ENCODE measurements around the gene FAR2.

FAR2 gene

GRCh38 chr12:29208060-29208459 is 59.0 kb downstream of the FAR2 start:
- no peak for DNase-seq

DNA sequence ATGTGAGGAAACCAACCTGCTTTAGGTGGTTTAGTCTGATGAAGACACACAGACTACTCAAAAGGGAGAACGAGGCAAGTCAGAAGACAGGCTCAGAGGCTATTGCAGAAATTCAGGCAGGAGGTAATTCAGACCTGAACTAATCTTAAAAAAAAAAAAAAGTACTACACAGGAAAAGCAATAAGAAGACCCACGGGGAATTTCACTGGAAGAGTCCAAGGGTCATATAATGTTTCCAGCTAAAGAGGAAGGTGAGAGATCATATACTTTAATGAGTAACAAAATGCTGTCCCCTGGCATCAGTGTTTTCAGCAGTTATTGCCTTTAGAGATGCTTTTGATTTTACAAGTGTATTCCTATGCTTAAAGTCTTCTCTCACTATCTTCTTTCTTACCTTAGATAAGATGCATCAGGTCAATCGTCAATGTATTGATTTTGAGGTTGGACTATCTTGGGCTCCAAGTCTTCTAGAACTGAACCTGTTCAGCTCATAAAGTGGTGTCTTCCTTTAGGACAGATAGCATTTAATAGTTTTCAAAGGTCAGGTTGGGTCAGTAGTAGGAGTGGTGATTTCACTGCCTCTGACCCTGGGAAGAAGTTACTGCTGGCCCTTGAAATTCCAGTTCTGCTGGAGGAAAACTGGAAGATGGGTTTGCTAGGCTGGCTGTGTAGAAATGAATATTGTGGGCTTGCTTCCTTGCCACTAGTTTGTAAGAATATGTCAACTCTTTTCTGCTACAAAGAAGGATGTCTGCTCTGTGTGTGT is 60.0 kb downstream of the FAR2 start:
- no peak for DNase-seq

DNA sequence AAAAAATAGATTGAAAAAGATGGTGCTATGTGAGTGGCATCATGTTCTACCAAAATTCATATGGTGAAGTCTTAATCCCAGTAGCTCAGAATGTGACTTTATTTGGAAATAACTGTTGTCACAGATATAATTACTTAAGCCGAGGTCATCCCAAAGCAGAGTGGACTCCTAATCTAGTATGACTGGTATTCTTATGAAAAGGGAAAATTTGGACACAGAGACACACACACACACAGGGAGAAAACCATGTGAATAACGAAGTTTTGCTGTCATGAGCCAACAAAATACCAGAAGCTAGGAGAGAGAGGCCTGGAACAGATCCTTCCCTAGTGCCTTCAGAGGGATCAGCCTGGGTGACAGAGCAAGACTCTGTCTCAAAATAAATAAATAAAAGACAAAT is 62.6 kb downstream of the FAR2 start:
- no peak for DNase-seq

DNA sequence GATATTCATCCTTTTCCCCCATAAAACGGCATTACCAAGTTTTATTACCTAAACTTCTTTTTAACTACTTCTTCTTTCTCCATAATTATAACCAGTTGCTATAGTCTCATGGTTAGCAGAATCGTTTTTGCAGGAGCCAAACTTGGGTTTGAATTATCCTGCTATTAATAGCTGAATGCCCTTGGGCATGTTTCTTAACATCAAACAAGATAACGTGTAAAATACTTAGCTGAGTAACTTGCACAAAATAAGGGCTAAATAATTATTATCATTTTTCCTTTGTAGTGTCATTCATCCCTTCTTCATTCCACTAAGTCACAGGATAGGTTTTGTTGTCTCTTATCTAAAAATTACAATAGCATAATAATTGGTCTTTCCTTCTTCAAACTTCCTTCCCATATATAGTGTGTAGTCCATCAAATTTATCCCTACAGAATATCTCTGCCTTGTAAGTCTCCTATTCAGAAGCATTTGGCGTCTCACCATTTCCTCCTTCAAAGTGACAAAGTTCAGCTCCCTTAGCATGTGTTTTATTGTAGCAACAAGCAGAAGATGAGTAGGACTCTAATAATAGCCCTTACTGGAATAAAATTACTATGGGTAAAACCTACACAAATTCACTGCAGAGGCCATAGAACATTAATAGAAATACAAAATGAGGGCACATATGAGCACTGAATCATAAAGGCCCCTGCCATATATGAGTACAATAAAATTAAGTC is 63.8 kb downstream of the FAR2 start:
- no peak for DNase-seq

- DNase-seq, result no peak
Measured at GRCh38 chr12:29216266-29216665, 67.2 kb downstream of the FAR2 start.

GRCh38 chr12:29216797-29217575 is 67.9 kb downstream of the FAR2 start:
- no peak for DNase-seq

DNA sequence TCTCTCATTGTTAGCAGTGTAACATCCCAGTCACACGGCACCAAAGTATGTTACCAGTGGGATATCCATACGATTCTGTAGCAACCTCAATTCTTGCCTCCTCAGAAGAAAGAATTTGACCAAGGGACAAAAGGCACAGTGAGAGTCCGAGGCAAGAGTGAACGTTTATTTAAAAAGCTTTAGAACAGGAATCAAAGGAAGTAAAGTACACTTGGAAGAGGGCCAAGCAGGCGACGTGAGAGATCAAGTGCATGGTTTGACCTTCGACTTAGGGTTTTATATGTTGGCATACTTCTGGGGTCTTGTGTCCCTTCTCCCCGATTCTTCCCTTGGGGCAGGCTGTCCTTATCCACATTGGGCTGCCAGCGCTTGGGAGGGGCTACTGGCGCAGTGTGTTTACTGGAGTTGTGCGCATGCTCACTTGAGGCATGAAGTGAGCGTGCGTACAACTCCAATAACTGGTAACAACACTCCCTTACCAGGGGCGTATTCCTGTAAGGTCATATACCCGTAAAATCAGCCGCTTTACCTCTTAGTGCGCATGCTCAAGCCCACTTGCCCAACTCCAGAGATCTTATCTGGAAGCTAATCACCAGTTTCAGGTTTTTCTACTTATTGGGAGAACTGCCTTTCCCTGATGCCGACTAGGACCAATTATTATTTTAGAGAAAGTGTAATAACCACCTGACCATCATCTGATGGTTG is 71.7 kb downstream of the FAR2 start:
- no peak for DNase-seq

DNA sequence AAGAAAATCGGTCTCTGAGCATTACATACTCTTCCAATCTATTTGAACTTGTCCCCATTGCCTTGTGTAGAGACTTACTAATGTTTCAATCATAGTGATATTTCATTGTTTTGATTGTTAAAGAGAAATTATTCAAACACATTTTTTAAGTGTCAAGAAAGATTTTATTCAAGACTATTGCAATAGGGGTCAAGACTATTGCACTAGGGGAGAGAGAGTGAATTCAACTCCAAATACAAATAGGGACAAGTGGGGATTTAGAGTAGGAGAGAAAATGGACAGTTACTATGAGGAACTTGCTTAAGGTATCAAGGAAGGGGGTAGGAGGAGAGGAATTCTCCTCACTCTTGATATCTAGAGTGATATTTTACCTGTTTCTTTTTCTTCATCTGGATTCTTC is 73.1 kb downstream of the FAR2 start:
- DNase-seq, result no peak

GRCh38 chr12:29223426-29223825 is 74.3 kb downstream of the FAR2 start:
- DNase-seq, result no peak

GRCh38 chr12:29223956-29224543 is 75.0 kb downstream of the FAR2 start:
- DNase-seq, result no peak

GRCh38 chr12:29224572-29224971 is 75.5 kb downstream of the FAR2 start:
- DNase-seq, result no peak

GRCh38 chr12:29225834-29226233 is 76.8 kb downstream of the FAR2 start:
- no peak for DNase-seq

DNA sequence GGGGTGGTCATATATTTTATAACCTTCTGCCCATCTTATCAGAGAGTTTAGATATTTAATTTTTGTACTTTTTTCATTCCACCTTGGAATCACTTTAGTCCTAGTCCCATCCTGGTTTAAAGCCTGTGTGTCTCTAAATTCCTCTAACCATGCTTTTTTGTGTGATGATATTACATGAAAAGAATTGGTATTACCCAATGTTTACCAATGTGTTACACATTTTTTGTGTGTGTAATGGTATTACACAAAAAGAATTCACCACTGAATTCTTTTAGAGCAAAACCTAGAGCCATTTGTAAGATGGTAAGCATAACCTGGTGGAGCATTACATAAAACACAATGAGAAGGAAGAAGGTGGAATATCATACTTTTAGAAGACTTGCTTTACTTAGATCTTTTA is 77.5 kb downstream of the FAR2 start:
- DNase-seq, result no peak

- no peak for DNase-seq
Measured at GRCh38 chr12:29228474-29229157, 79.5 kb downstream of the FAR2 start.

DNA sequence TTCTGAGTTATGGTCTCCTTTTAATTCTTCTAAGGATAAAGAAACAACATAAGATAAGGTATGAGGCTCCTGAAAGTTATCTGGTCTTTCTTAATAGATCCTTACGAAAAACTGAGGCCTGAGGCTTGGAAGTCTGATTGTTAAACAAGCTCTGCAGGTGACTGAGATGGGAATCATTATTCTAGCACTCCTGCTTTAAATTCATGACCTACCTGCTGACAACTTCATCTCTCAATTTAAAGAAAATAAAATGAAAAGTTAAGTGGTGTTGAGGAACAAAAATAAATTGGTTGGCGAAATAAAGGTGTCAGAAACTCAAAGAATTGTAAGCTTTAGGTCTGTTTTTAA is 80.1 kb downstream of the FAR2 start:
- DNase-seq, result no peak

DNA sequence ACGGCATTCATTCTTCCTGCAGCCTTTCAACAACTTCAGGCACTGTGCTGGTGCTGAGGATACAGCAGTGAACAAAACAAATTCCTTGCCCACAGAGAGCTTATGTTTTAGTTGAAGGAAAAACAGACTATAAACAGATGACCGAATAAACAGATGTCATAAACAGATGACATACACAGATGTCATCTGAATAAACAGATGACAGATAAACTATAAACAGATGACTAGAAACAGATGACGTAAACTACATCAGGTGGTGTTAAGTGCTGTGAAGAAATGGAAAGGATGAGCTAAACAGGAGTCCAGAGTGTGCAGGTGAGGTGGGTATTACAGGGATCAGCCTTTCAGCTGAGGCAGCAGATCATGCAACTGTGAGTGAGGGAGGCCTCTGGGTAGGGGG is 80.9 kb downstream of the FAR2 start:
- no peak for DNase-seq

DNA sequence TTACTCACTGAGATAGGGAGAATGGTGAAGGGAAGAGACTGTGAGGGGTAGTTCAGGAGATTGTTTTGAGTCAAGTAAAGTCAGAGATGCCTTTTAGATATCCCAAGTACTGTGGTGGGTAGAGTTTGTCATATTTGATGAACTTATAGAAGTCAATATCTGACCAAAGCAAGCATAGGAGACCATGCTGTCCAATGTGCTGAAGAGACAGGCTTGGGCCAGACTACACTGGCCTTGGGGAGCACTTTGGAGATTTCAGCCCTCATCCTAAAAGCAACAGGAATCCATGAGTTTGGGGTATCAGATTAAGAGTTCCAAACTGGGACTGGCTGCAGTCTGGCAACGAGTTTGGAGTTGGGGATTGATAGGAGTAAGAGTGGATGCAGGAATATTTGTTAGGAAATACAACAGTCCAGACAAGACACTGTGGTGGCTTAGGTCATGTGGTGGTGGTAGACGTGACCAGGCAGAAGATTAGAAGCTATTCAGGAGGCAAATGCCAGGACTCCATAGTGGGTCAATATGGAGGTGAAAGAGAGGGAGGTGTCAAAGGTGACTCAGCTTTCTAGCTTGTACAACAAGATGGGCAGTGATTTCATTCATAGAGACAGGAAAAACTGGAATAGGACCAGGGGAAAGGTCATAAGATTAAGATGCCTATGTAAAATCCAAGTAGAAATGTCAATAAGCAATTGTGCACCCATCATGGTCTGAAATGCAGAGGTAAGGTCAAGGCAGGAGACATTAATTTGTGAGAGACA is 81.9 kb downstream of the FAR2 start:
- no peak for DNase-seq

DNA sequence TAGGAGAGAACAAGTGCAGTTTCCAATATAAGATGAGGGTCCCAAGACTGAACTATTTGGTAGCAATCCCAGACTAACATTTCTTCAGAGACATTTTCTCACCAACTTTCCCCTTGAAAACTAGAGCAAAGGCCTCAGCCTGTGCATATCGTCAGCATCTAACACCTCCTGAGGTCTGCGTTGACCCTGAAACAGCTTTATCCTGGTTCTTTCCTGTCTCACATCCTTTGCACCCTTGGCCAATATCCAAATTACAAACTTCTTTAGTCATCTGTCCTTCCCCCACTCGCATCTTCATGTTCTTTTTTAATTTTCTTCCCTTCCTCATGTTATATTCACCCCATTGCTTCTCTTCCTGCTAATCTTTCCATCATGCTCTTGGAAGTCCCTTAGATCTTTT is 83.0 kb downstream of the FAR2 start:
- no peak for DNase-seq

GRCh38 chr12:29234552-29234951 is 85.5 kb downstream of the FAR2 start:
- DNase-seq, result no peak

GRCh38 chr12:29234965-29235626 is 86.0 kb downstream of the FAR2 start:
- no peak for DNase-seq

DNA sequence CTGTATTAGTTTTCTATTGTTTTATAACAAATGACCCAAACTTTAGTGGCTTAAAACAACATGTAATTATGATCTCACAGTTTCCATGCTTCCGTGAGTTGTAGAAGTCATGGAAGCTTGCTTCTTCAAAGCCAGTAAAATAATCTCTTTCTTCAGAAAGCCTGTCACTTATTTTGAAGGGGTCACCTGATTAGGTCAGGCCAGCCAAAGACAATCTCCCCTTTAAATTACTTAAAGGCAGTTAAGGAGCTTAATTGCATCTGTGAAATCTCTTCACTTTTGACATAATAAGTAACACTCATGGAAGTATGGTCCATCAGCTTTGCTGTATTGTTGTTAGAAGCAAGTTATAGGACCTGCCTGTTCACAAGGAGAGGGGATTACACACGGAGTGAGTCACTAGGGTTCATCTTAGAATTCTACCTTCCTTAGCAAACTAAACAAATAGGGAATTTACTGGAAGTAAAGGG is 89.8 kb downstream of the FAR2 start:
- DNase-seq, result no peak
